IMR-90 (cell line): ENCODE data around the gene GPER1. TPM values are rescaled to one million over a fixed set of nuclear protein-coding genes. Genes with fewer than 3 reads are reported as not detected.

ENCODE experiments used
- ATAC-seq: fragments of 200-7000 bp; cut with Tn5 transposase; 2 replicates; pipeline ENCODE4 v1.9.1; 2020; ENCODE audit warnings: low read depth, mild to moderate bottlenecking, moderate library complexity
- BruUV-seq: library from RNA; stranded (reverse); fragments of 400-500 nt; replicated peaks from 2 replicates; lab custom pipeline; 2021; lab: Mats Ljungman, UMichigan
- CTCF ChIA-PET: fragments of 300-600 bp; formaldehyde crosslinking; extraction: SDS; loops from one replicate; lab custom pipeline; 2021; ENCODE audit warnings: antibody characterized with exemption; lab: Yijun Ruan, JAX
- POLR2A ChIA-PET: fragments of 300-600 bp; sonication (Branson Sonifier 250); formaldehyde crosslinking; loops from one replicate; lab custom pipeline; 2022; ENCODE audit warnings: antibody characterized with exemption; ENCODE audit not compliant: unreplicated experiment; lab: Charles Lee
- DNase-seq: peaks from one replicate; pipeline ENCODE4 v3.0.0; 2013
- H2AFZ ChIP-seq: replicated peaks from 2 replicates; pipeline ENCODE3; 2013; ENCODE audit warnings: low read length, mild to moderate bottlenecking; ENCODE audit not compliant: poor library complexity
- H2AK5ac ChIP-seq: 2 replicates; pipeline ENCODE4 v1.6.1; 2013; ENCODE audit warnings: low read depth, low read length, inconsistent platforms
- H2AK9ac ChIP-seq: replicated peaks from 2 replicates; pipeline ENCODE3; 2013; ENCODE audit warnings: mild to moderate bottlenecking, low read depth, low read length, moderate library complexity; ENCODE audit not compliant: poor library complexity
- H2BK120ac ChIP-seq: 2 replicates; pipeline ENCODE4 v1.6.1; 2013; ENCODE audit warnings: low read depth, low read length, inconsistent platforms
- H2BK15ac ChIP-seq: 3 replicates; pipeline ENCODE4 v1.6.1; 2013; ENCODE audit warnings: low read depth, low read length, inconsistent platforms
- H2BK20ac ChIP-seq: 2 replicates; pipeline ENCODE4 v1.6.1; 2013; ENCODE audit warnings: low read depth, mild to moderate bottlenecking, inconsistent platforms, low read length, moderate library complexity
- H2BK5ac ChIP-seq: 2 replicates; pipeline ENCODE4 v1.6.1; 2013; ENCODE audit warnings: mild to moderate bottlenecking, low read depth, low read length, inconsistent platforms; ENCODE audit not compliant: poor library complexity, severe bottlenecking
- H3K14ac ChIP-seq: replicated peaks from 2 replicates; pipeline ENCODE4 v1.6.1; 2013; ENCODE audit warnings: low read depth, low read length, inconsistent platforms
- H3K18ac ChIP-seq: 2 replicates; pipeline ENCODE4 v1.6.1; 2013; ENCODE audit warnings: low read depth, low read length, control low read depth
- H3K23ac ChIP-seq: 2 replicates; pipeline ENCODE4 v1.6.1; 2013; ENCODE audit warnings: low read depth, low read length, inconsistent platforms
- H3K27ac ChIP-seq: 2 replicates; pipeline ENCODE4 v1.5.1; 2013; ENCODE audit warnings: mild to moderate bottlenecking, control low read depth, low read length; ENCODE audit not compliant: insufficient read depth
- H3K27me3 ChIP-seq: 2 replicates; pipeline ENCODE4 v1.6.1; 2013; ENCODE audit warnings: low read length; ENCODE audit not compliant: control insufficient read depth, insufficient read depth
- H3K36me3 ChIP-seq: 2 replicates; pipeline ENCODE4 v1.6.1; 2013; ENCODE audit warnings: low read length, mixed read lengths; ENCODE audit not compliant: control insufficient read depth, insufficient read depth
- H3K4ac ChIP-seq: 2 replicates; pipeline ENCODE4 v1.6.1; 2013; ENCODE audit warnings: low read depth, low read length, inconsistent platforms
- H3K4me1 ChIP-seq: 2 replicates; pipeline ENCODE4 v1.6.1; 2013; ENCODE audit warnings: low read length, mixed read lengths; ENCODE audit not compliant: control insufficient read depth, insufficient read depth
- H3K4me2 ChIP-seq: 2 replicates; pipeline ENCODE4 v1.6.1; 2013; ENCODE audit warnings: low read depth, mild to moderate bottlenecking, control low read depth, low read length, moderate library complexity
- H3K4me3 ChIP-seq: 2 replicates; pipeline ENCODE4 v1.5.1; 2013; ENCODE audit warnings: low read depth, mild to moderate bottlenecking, control low read depth, low read length, moderate library complexity; ENCODE audit not compliant: insufficient read depth
- H3K56ac ChIP-seq: 2 replicates; pipeline ENCODE4 v1.6.1; 2013; ENCODE audit warnings: low read length, inconsistent platforms; ENCODE audit not compliant: insufficient read depth; ENCODE audit errors: extremely low read depth
- H3K79me1 ChIP-seq, 2 experiments: 2 replicates each; pipeline ENCODE4 v1.6.1; 2013; ENCODE audit warnings: low read length in 2 of 2, inconsistent platforms in 1 of 2, low read depth in 1 of 2
- H3K9ac ChIP-seq: 2 replicates; pipeline ENCODE4 v1.6.1; 2013; ENCODE audit warnings: low read depth, low read length, control low read depth
- H3K9me1 ChIP-seq: 2 replicates; pipeline ENCODE4 v1.6.1; 2013; ENCODE audit warnings: low read length, inconsistent platforms; ENCODE audit not compliant: insufficient read depth
- H3K9me3 ChIP-seq: 2 replicates; pipeline ENCODE4 v1.6.1; 2013; ENCODE audit warnings: low read length; ENCODE audit not compliant: control insufficient read depth, insufficient read depth
- H4K20me1 ChIP-seq: 2 replicates; pipeline ENCODE4 v1.6.1; 2013; ENCODE audit warnings: low read length, inconsistent platforms; ENCODE audit not compliant: insufficient read depth
- H4K5ac ChIP-seq: 2 replicates; pipeline ENCODE4 v1.6.1; 2013; ENCODE audit warnings: mild to moderate bottlenecking, low read depth, low read length, control low read depth
- H4K8ac ChIP-seq, 2 experiments: 2 replicates each; pipeline ENCODE4 v1.6.1; 2013; ENCODE audit warnings: low read depth in 2 of 2, low read length in 2 of 2, control low read depth in 1 of 2, inconsistent platforms in 1 of 2
- H4K91ac ChIP-seq: 2 replicates; pipeline ENCODE4 v1.6.1; 2013; ENCODE audit warnings: low read depth, low read length, inconsistent platforms; ENCODE audit not compliant: insufficient read depth
- BHLHE40 ChIP-seq: fragments of 150-350 bp; IDR thresholded peaks from 2 replicates; pipeline ENCODE4 v1.6.1; 2016; ENCODE audit warnings: mild to moderate bottlenecking, low read depth, low read length
- CHD1 ChIP-seq: IDR thresholded peaks from 2 replicates; pipeline ENCODE4 v1.6.1; 2012; ENCODE audit warnings: low read depth, low read length, improper control_type of control experiment
- CTCF ChIP-seq: conservative IDR thresholded peaks from 2 replicates; pipeline ENCODE4 v1.5.1; 2012; ENCODE audit warnings: mild to moderate bottlenecking, low read depth, low read length, improper control_type of control experiment
- ELK1 ChIP-seq: fragments of 150-350 bp; IDR thresholded peaks from 2 replicates; pipeline ENCODE4 v1.6.1; 2016; ENCODE audit warnings: low read depth, mild to moderate bottlenecking, low read length, moderate library complexity, borderline replicate concordance
- MAFK ChIP-seq: IDR thresholded peaks from 2 replicates; pipeline ENCODE4 v1.6.1; 2012; ENCODE audit warnings: low read depth, low read length, improper control_type of control experiment
- MAZ ChIP-seq: IDR thresholded peaks from 2 replicates; pipeline ENCODE4 v1.6.1; 2012; ENCODE audit warnings: low read depth, mild to moderate bottlenecking, low read length, improper control_type of control experiment, moderate library complexity, borderline replicate concordance
- MXI1 ChIP-seq: IDR thresholded peaks from 2 replicates; pipeline ENCODE4 v1.6.1; 2012; ENCODE audit warnings: low read depth, mild to moderate bottlenecking, low read length, moderate library complexity, borderline replicate concordance
- NFE2L2 ChIP-seq: fragments of 150-350 bp; IDR thresholded peaks from 2 replicates; pipeline ENCODE4 v1.6.1; 2016; ENCODE audit warnings: low read depth, mild to moderate bottlenecking, low read length
- POLR2A ChIP-seq: IDR thresholded peaks from 2 replicates; pipeline ENCODE4 v1.6.1; 2012; ENCODE audit warnings: mild to moderate bottlenecking, low read depth, low read length
- RAD21 ChIP-seq: IDR thresholded peaks from 2 replicates; pipeline ENCODE4 v1.6.1; 2012; ENCODE audit warnings: low read length, improper control_type of control experiment
- RCOR1 ChIP-seq: IDR thresholded peaks from 2 replicates; pipeline ENCODE4 v1.6.1; 2012; ENCODE audit warnings: mild to moderate bottlenecking, low read length, improper control_type of control experiment; ENCODE audit not compliant: insufficient replicate concordance
- SMC3 ChIP-seq: fragments of 150-350 bp; IDR thresholded peaks from 2 replicates; pipeline ENCODE4 v1.6.1; 2016; ENCODE audit warnings: low read depth, mild to moderate bottlenecking, antibody characterized with exemption, low read length, moderate library complexity
- WGBS, 2 experiments: methylation state at CpG; one replicate each; pipeline versions ENCODE4 v1.1.5 to v1.1.7; 2013; ENCODE audit warnings: missing lambda C conversion rate in 2 of 2; ENCODE audit not compliant: insufficient read length in 1 of 2; ENCODE audit errors: extremely low coverage in 2 of 2; 5-methylcytosine and 5-hydroxymethylcytosine counted together
- dilution Hi-C: fragments of 300-500 bp; cut with HindIII; formaldehyde crosslinking; loops from one replicate; pipeline ENCODE4 v1.14.3; 2018; ENCODE audit warnings: low sequenced_read_pairs; ENCODE audit not compliant: unreplicated experiment
- in situ Hi-C: fragments of 300-500 bp; cut with MboI; formaldehyde crosslinking; loops from 3 replicates; pipeline ENCODE4 v1.14.3; 2019; ENCODE audit warnings: low sequenced_read_pairs, inconsistent platforms, mixed read lengths
- intact Hi-C: fragments of 100-400 bp; cut with micrococcal nuclease; formaldehyde crosslinking; loops from 2 replicates; pipeline ENCODE4 v1.10.0; 2022
- polyA plus RNA-seq, 3 experiments: library from polyadenylated mRNA; depleted of rRNA; stranded (reverse); fragments of >200 nt; gene quantifications; 2 replicates each; pipeline ENCODE4 v1.2.3, GENCODE V29; 2012; ENCODE audit warnings: low replicate concordance in 1 of 3
- total RNA-seq: library from RNA; depleted of rRNA; stranded (reverse); fragments of >200 nt; gene quantifications from 2 replicates; pipeline ENCODE4 v1.2.3, GENCODE V29; 2012
- TF ChIP-seq, protein P1 (sequence below): fragments of 150-350 bp; IDR thresholded peaks from 2 replicates; pipeline ENCODE4 v1.6.1; 2017; ENCODE audit warnings: mild to moderate bottlenecking, antibody characterized with exemption, low read length, low read depth

Gene GPER1
- total and polyA plus RNA-seq, 2 of the 4 experiments (the other 2 are of a cell fraction), result 2.0 to 5.8 TPM

GRCh38 chr7:1059200-1060091, 28.5 kb upstream of the GPER1 start:
- H3K14ac ChIP-seq, result no peak overlapping the region
- no peak overlapping the region for H3K56ac ChIP-seq
- H4K5ac ChIP-seq, result no peak overlapping the region
- H2AFZ ChIP-seq, result no peak overlapping the region
- H2BK15ac ChIP-seq, result no peak overlapping the region
- H3K18ac ChIP-seq, result no peak overlapping the region
- ChIA-PET POLR2A (interaction anchor here (1.5 kb wide), 1 partner anchor 85 kb away, joined by 3 read pairs; the partner anchor contains the start of gene COX19), CTCF (interaction anchor here (0.8 to 2.6 kb wide), 3 partner anchors 22 to 84 kb away, joined by 3 to 25 read pairs (median 4); partner anchors contain the start of gene COX19)
- dilution Hi-C loops (no loop called here), in situ Hi-C loops (loop anchor here (5.0 kb wide), 1 partner anchor 67 kb away; no protein-coding TSS in a partner anchor), intact Hi-C loops (no loop called here)
- H4K91ac ChIP-seq, result no peak overlapping the region
- TF ChIP-seq CTCF (no peak), MAFK (no peak), NFE2L2 (no peak), RAD21 (no peak), MXI1 (no peak), POLR2A (no peak), ELK1 (no peak), MAZ (no peak), CHD1 (no peak), BHLHE40 (no peak), SMC3 (no peak), RCOR1 (no peak)
- TF ChIP-seq, protein P1, sequence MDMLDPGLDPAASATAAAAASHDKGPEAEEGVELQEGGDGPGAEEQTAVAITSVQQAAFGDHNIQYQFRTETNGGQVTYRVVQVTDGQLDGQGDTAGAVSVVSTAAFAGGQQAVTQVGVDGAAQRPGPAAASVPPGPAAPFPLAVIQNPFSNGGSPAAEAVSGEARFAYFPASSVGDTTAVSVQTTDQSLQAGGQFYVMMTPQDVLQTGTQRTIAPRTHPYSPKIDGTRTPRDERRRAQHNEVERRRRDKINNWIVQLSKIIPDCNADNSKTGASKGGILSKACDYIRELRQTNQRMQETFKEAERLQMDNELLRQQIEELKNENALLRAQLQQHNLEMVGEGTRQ, result no peak
- peaks cover 8% of the 10 kb centered on the region; the same call in 1 of the 2 replicates for H3K4me1 ChIP-seq
- no peaks in the 10 kb centered on the region; the same call in 1 of the 2 replicates for H3K27me3 ChIP-seq
- H3K9ac ChIP-seq, result no peak overlapping the region
- DNase-seq (no peak), ATAC-seq (no peak; the same call in 1 of the 2 replicates)
- peaks cover 59% of the 10 kb centered on the region for H4K20me1 ChIP-seq
- H2BK5ac ChIP-seq, result no peak overlapping the region
- peaks cover 4% of the 10 kb centered on the region; the same call in 1 of the 2 replicates for H3K9me1 ChIP-seq
- peak overlapping the region; percentile 27; the same call in 1 of the 2 replicates for H3K23ac ChIP-seq
- no peak overlapping the region for H4K8ac ChIP-seq
- H3K4me3 ChIP-seq, result no peak overlapping the region
- H3K27ac ChIP-seq, result no peak overlapping the region
- no peak overlapping the region for H2AK5ac ChIP-seq
- 27% methylated on average over 13 of the region's 55 CpGs; no CpG with 5 or more reads in 1 of the 2 experiments for WGBS, 2 experiments
- peaks cover 0 to 17% of the 10 kb centered on the region in 2 experiments; a peak in 1 of 4 replicates for H3K79me1 ChIP-seq
- H3K9me3 ChIP-seq, result no peaks in the 10 kb centered on the region
- no peak overlapping the region for H3K4ac ChIP-seq
- no peak overlapping the region for H2BK120ac ChIP-seq
- no TSS peak for BruUV-seq
- H2AK9ac ChIP-seq, result peak overlapping the region; percentile 55
- no peak overlapping the region for H3K4me2 ChIP-seq
- peaks cover 3% of the 10 kb centered on the region; the same call in 1 of the 2 replicates for H3K36me3 ChIP-seq
- H2BK20ac ChIP-seq, result no peak overlapping the region
